Sciatic nerve (tissue), 2 donors: ENCODE data around the gene CAPNS2. TPM values are rescaled to one million over a fixed set of nuclear protein-coding genes. Genes with fewer than 3 reads are reported as not detected.
"Not testable (repeated sequence)": the region's sequence is repeated elsewhere in the genome, so short reads cannot be mapped to it uniquely, and the experiment has no call there.

Experiments used
- ATAC-seq: fragments of 200-7000 bp; cut with Tn5 transposase; one replicate; pipeline ENCODE4 v1.9.1; 2020; ENCODE audit warnings: mild to moderate bottlenecking, moderate library complexity
- DNase-seq: peaks from one replicate; pipeline ENCODE4 v3.0.0-alpha.2; 2020; ENCODE audit warnings: low spot score
- intact Hi-C: fragments of 100-400 bp; cut with DNase I; formaldehyde crosslinking; loops from one replicate; pipeline ENCODE4 v1.14.2; 2022
- total RNA-seq: library from RNA; stranded (reverse); fragmentation: NEBNext Ultra II Directional; extraction: Animal tissue kit (Norgen Biotek cat#: 25700); gene quantifications from one replicate; pipeline ENCODE4 v1.2.1, GENCODE V29; 2021
- donor health status: DM: no; HTN: no; CAD: no.
- donor health status: DM: no; HTN: no; CAD: no.

Gene CAPNS2
- total RNA-seq, 1 donor from 2014 or later, result 2.5 TPM

GRCh38 chr16:55563797-55564196, 2.7 kb upstream of the CAPNS2 start:
- DNase-seq, result no peak
- intact Hi-C loops, result no loop called here
- no peak for ATAC-seq

DNA sequence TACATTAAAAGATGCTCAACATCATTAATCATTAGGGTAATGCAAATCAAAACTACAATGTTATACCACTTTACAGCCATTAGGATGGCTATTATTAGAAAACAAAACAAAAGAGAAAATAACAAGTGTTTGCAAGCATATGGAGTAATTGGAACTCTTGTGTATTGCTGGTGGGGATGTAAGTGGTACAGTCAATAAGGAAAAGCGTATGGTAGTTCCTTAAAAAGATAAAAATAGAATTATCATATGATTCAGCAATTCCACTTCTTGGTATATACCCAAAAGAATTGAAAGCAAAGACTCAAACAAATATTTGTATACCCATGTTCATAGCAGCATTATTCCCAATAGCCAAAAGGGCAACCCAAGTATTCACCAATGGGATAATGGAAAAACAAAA, 1.4 kb upstream of the CAPNS2 start:
- ATAC-seq (no peak), DNase-seq (no peak)
- intact Hi-C loops, result no loop called here

- intact Hi-C loops, result no loop called here
- DNase-seq (no peak), ATAC-seq (peak; percentile 58)
These were observed 898 bp downstream of the CAPNS2 start for GRCh38 chr16:55567382-55567781.

- intact Hi-C loops, result no loop called here
- DNase-seq (no peak), ATAC-seq (no peak)
These were observed 1.7 kb downstream of the CAPNS2 start for GRCh38 chr16:55568207-55568606.

DNA sequence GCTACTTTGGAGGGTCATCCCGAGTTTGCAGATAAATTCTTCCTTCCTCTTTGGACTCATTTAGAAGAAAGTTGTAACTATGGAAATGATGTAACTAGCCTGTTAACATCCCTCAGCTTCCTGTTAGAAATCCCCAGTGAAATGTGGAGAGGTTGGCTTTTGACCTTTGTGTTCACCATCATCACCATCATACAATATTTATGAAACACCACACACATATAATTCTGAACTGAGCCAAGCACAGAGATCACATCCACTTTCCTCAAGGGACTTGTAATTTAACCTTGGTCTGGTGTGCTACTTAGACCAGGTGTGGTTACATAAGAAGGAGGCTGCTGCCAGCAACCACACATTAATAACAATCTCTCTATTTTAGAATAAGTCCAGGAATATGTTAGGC, 2.5 kb downstream of the CAPNS2 start:
- ATAC-seq (peak; percentile 92), DNase-seq (peak; percentile 62)

DNA sequence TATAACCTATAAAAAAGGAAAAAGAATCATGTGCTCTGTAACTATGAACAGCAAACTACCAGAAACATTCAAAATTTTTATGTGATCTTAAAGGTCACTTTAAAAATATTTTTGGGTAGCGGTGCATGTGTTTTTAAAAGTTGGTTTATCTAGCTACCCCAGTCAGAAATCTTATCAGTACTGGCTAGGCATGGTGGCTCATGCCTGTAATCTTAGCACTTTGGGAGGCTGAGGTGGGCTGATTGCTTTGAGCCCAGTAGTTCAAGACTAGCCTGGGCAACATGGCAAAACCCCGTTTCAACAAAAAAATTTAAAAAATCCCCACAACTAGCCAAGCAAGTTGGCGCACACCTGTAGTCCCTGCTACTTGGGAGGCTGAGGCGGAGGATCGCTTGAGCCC, 3.7 kb downstream of the CAPNS2 start:
- DNase-seq (no peak), ATAC-seq (no peak)
- intact Hi-C loops, result no loop called here

More for the DNA sequence above, 2.5 kb downstream of the CAPNS2 start:
- intact Hi-C loops, result no loop called here

DNA sequence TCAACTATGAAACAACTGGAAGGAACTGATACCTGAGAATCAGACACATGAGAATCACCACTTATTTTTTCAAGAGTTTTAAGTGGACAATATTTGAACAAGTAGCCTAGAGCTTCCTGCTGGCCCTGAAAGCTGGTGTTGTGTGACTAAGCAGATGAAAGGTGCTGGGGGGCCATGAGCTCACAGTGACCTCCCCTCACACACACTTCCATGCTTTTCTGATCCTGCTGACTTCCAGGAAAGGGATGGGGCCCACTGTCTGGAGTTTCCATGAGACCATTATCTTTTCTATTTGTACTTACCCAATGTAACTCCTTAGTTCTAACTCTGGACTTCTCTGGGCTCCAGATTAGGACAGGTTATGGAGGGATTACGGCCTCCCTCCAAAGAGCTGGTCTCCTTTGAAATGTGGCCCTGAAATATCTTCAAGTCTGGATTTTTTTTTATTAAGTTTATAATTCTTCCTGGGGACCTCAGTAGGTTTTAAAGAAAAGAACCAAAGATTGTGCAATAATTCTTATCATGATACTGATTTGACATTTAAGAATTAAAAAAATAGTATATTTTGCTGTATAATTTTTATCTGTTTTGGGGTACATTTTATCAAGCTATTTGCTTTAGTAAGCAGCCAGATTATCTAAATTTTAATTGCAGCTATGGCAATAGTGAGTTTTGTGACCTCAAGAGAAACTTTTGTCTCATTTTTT, 4.9 kb downstream of the CAPNS2 start:
- ATAC-seq (no peak), DNase-seq (no peak)
- intact Hi-C loops, result no loop called here

- no peak for DNase-seq
- intact Hi-C loops, result no loop called here
- peak; percentile 3 for ATAC-seq
These were observed 6.0 kb downstream of the CAPNS2 start for GRCh38 chr16:55572439-55572838.

- intact Hi-C loops, result no loop called here
- ATAC-seq, result no peak
These were observed 8.3 kb downstream of the CAPNS2 start for GRCh38 chr16:55574811-55575210.

DNA sequence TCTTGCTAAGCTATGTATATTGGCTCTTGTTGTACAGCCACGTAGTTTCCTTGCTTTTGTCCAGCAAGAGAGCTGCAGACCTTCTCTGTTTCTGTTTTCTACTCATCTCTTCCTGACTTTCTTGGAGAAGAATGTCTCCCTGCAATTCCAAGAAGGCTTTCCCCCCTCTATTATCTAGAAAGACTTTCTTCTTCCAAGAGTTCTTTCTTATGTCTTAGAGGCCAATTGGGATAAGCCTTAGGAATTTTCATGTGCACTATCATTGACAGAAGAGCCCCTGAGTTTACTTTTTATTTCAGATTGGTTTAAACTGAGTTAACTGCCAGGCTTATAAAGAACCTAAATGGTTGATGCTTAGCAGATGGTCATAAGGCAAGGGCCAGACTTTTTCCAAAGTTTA, 9.0 kb downstream of the CAPNS2 start:
- ATAC-seq, result peak; percentile 15
- DNase-seq, result no peak
- intact Hi-C loops, result no loop called here

More at GRCh38 chr16:55574811-55575210, 8.3 kb downstream of the CAPNS2 start:
- no peak for DNase-seq

GRCh38 chr16:55576384-55576783, 9.9 kb downstream of the CAPNS2 start:
- intact Hi-C loops, result no loop called here
- DNase-seq (no peak), ATAC-seq (peak; percentile 87)

- no peak for DNase-seq
- ATAC-seq, result peak; percentile 28
- intact Hi-C loops, result no loop called here
These were observed 11.4 kb downstream of the CAPNS2 start for GRCh38 chr16:55577887-55578286.

DNA sequence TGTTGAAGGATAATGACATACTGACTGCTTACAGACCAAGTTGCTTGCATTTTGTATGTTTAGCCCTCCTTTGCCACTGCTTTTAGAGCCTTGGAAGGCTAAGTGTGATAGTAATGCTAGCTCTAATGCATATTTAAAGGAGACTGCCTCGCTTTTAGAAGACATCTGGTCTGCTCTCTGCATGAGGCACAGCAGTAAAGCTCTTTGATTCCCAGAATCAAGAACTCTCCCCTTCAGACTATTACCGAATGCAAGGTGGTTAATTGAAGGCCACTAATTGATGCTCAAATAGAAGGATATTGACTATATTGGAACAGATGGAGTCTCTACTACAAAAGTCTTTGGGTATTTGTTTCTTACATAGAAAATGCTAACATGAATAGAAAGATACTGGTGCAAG, 19.1 kb downstream of the CAPNS2 start:
- DNase-seq (no peak), ATAC-seq (no peak)
- intact Hi-C loops, result no loop called here

GRCh38 chr16:55588799-55589198, 22.3 kb downstream of the CAPNS2 start:
- ATAC-seq (no peak), DNase-seq (no peak)
- intact Hi-C loops, result no loop called here

DNA sequence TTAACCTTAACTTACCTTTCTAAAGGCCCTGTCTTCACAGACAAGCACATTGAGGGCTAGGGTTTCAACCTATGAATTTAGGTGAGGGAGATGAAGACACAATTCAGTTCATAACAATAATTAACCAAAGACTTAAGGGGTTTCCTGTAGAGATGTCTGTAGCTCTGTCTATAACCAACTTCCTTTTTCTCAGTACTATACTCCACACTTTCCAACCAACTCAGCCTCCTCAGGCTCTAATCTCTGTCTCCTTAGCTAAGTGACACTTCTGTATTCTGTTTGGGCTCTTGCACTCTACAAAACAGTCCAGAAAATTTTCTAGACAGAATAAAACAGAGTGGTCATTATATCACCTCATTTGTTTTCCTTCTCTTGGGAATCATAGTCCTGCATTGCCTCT, 25.8 kb downstream of the CAPNS2 start:
- DNase-seq (no peak), ATAC-seq (no peak)
- intact Hi-C loops, result no loop called here

DNA sequence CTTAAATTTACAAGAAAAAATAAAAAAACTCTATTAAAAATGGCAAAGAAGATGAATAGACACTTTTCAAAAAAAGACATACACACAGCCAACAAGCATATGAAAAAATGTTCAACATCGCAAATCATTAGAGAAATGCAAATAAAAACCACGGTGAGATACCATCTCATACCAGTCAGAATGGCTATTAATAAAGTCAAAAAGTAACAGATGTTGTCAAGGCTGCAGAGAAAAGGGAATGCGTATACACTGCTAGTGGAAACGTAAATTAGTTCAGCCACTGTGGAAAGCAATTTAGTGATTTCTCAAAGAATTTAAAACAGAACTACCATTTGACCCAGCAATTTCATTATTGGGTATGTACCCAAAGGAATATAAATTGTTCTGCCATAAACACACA, 31.4 kb downstream of the CAPNS2 start:
- ATAC-seq, result no peak
- DNase-seq, result no peak
- intact Hi-C loops, result no loop called here

- ATAC-seq (no peak), DNase-seq (no peak)
- intact Hi-C loops, result no loop called here
These were observed 39.4 kb downstream of the CAPNS2 start for GRCh38 chr16:55605754-55606336.

DNA sequence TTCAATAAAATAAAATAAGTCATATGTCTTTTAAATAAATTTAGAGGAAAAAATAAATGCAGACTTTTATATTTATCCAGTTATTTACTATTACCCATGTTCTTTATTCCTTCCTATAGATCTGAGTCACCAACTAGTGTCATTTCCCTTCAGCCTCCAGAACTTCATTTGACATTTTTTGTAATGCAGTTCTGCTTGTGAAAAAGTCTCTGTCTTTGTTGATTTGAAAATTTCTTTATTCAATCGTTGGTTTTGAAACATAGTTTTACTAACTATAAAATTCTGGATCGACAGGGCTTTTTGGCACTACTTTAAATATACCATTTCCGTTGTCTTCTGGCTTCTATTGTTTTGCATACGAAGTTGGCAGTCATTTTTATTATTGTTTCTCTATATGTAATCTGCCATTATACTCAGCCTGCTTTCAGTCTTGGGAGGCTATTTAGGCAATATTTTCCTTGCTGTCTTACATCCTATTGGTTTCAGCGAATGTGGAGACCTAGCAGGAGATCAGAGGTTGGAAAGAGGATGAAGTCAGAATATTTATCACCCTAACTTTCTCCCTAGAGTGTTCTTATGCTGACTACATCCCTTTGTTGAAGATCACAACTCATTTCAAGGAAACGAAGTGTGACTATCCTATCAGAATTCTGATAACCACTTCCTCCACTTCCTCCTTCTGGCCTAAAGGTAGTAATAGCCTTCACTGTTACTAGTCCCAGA, 47.3 kb downstream of the CAPNS2 start:
- ATAC-seq (no peak), DNase-seq (no peak)
- intact Hi-C loops, result no loop called here

- ATAC-seq (no peak), DNase-seq (no peak)
- intact Hi-C loops, result no loop called here
These were observed 48.6 kb downstream of the CAPNS2 start for GRCh38 chr16:55615071-55615470.

GRCh38 chr16:55615670-55616069, 49.2 kb downstream of the CAPNS2 start:
- ATAC-seq, DNase-seq, intact Hi-C loops: not testable (repeated sequence)
